HS-5 (cell line): ENCODE data around the gene BRD8.
"Not testable (repeated sequence)": the region's sequence is repeated elsewhere in the genome, so short reads cannot be mapped to it uniquely, and the experiment has no call there.

Experiments used
- DNase-seq: peaks from one replicate; pipeline ENCODE4 v3.0.0-alpha.2; 2012; ENCODE audit warnings: low read depth

Gene BRD8, protein sequence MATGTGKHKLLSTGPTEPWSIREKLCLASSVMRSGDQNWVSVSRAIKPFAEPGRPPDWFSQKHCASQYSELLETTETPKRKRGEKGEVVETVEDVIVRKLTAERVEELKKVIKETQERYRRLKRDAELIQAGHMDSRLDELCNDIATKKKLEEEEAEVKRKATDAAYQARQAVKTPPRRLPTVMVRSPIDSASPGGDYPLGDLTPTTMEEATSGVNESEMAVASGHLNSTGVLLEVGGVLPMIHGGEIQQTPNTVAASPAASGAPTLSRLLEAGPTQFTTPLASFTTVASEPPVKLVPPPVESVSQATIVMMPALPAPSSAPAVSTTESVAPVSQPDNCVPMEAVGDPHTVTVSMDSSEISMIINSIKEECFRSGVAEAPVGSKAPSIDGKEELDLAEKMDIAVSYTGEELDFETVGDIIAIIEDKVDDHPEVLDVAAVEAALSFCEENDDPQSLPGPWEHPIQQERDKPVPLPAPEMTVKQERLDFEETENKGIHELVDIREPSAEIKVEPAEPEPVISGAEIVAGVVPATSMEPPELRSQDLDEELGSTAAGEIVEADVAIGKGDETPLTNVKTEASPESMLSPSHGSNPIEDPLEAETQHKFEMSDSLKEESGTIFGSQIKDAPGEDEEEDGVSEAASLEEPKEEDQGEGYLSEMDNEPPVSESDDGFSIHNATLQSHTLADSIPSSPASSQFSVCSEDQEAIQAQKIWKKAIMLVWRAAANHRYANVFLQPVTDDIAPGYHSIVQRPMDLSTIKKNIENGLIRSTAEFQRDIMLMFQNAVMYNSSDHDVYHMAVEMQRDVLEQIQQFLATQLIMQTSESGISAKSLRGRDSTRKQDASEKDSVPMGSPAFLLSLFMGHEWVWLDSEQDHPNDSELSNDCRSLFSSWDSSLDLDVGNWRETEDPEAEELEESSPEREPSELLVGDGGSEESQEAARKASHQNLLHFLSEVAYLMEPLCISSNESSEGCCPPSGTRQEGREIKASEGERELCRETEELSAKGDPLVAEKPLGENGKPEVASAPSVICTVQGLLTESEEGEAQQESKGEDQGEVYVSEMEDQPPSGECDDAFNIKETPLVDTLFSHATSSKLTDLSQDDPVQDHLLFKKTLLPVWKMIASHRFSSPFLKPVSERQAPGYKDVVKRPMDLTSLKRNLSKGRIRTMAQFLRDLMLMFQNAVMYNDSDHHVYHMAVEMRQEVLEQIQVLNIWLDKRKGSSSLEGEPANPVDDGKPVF

DNA sequence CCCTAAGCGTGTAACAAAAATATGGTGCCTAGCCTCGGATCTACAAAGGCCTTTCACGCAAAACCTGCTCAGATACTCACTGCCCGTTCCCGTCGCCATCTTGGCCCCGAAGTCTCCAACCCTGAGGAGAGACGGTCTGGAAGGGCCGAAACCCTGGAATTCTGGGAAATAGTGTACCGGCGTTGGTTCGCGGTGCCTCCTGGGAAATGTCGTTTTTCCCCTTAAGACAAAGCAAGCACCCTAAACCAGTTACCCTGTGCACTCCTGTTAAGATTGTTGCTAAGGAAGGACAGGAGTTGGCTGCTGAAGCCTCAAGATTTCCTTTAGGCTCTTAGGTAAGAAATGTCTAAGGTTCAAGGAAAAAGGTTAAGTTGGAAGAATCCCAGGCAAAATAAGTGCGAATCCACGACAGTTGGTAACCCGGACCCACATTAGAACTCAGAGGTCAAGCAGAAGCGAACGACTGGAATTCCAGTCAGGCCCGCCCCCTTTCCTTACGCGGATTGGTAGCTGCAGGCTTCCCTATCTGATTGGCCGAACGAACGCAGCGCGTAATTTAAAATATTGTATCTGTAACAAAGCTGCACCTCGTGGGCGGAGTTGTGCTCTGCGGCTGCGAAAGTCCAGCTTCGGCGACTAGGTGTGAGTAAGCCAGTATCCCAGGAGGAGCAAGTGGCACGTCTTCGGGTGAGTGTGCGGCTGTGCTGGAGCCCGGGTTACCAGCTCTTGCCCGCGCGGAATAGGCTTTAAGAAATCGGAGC is at the start of gene BRD8, which contains the start of gene KIF20A:
Gene BRD8, minus strand, starts transcription at position 115 of the 761 bp plus-strand sequence. Its CDS starts 16 bp downstream, at position 99.
Gene KIF20A, plus strand, starts transcription at position 597 of the 761 bp plus-strand sequence. CDS start 569 bp downstream, outside the sequence.
- peak; percentile 96 for DNase-seq

GRCh38 chr5:138226910-138227309 is 48.5 kb upstream of the BRD8 start:
- no peak for DNase-seq

GRCh38 chr5:138224712-138225111 is 46.3 kb upstream of the BRD8 start:
- no peak for DNase-seq

- DNase-seq: no peak
These were observed 45.1 kb upstream of the BRD8 start for GRCh38 chr5:138223532-138223931.

DNA sequence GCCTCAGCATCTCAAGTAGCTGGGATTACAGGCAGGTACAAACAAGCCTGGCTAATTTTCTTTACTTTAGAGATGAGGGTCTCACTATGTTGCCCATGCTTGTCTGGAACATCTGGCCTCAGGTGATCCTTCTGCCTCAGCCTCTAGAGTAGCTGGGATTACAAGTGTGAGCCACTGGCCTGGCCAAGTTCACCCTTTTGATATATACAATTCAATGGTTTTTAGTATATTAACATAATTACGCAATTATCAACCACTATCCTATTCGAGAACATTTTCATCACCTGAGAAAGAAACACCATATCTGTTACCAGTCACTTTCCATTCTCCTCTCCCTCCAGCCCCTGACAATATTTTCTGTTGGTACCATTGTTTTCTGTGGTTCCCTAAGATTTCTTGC is 38.4 kb upstream of the BRD8 start:
- no peak for DNase-seq

- peak; percentile 97 for DNase-seq
These were observed 35.0 kb upstream of the BRD8 start, which contains the start of gene CDC23 for GRCh38 chr5:138213161-138214029. Gene CDC23, minus strand, starts transcription at chr5:138213323. Its CDS starts 11 bp downstream, at chr5:138213312.

- no peak for DNase-seq
These were observed 34.4 kb upstream of the BRD8 start for GRCh38 chr5:138212828-138213160.

DNA sequence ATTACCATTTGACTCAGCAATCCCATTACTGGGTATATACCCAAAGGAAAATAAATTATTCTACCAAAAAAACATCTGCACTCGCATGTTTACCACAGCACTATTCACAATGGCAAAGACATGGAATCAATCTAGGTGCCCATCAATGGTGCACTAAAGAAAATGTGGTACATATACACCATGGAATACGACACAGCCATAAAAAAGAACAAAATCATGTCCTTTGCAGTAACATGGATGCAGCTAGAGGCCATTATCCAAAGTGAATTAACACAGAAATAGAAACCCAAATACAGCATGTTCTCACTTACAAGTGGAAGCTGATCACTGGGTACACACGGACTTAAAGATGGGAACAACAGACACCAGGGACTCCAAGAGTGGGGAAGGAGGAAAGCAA is 32.6 kb upstream of the BRD8 start:
- no peak for DNase-seq

- not testable (repeated sequence) for DNase-seq
These were observed 15.4 kb upstream of the BRD8 start for GRCh38 chr5:138193859-138194258.

DNA sequence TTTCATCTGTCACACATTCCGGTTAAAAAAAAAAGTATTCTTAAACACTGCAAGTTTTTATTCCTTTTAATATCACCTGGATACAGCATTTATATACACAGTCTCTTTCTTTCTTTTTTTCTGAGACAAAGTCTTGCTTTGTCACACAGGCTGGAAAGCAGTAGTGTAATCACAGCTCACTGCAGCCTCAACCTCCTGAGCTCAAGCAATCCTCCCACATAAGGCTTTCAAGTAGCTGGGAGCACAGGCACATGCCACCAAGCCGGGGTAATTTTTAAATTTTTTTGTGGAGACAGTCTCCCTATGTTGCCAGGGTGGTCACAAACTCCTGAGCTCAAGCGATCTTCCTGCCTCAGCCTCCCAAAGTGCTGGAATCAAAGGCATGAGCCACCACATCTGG is 14.4 kb upstream of the BRD8 start:
- DNase-seq: no peak

GRCh38 chr5:138188626-138189025 is 10.2 kb upstream of the BRD8 start:
- no peak for DNase-seq

DNA sequence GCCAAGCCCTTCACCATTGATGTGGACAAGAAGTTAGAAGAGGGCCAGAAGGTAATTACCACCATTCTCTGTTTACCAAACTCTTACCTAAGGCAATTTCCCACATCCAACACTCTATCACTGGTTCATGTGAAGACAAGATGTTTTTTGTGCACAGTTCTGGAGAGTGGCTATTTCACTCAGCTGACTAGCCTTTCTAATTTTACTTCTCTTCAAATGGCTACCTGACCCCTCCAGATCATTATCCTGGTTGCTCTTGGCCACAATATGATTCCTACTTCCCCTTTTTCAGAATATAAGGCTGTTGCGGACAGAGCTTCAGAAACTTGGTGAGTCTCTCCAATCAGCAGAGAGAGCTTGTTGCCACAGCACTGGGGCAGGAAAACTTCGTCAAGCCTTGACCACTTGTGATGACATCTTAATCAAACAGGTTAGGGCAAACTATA is 7.6 kb upstream of the BRD8 start:
- no peak for DNase-seq

DNA sequence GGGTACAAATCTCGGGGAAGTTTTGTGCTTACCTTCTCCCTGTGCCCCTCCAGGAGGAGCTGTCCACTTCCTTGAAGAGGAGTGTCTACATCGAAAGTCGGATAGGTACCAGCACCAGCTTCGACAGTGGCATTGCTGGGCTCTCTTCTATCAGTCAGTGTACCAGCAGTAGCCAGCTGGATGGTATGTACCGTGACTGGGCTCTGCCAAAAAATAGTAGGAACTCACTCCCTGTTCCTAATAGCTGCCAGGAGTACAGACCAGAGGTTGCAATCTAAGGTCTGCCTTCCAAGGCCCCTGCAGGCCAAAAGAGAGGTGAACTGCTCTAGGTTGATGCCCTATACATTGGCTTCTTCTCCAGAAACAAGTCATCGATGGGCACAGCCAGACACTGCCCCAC is 4.4 kb upstream of the BRD8 start:
- no peak for DNase-seq

- DNase-seq: no peak
These were observed 2.4 kb upstream of the BRD8 start for GRCh38 chr5:138180841-138181240.

DNA sequence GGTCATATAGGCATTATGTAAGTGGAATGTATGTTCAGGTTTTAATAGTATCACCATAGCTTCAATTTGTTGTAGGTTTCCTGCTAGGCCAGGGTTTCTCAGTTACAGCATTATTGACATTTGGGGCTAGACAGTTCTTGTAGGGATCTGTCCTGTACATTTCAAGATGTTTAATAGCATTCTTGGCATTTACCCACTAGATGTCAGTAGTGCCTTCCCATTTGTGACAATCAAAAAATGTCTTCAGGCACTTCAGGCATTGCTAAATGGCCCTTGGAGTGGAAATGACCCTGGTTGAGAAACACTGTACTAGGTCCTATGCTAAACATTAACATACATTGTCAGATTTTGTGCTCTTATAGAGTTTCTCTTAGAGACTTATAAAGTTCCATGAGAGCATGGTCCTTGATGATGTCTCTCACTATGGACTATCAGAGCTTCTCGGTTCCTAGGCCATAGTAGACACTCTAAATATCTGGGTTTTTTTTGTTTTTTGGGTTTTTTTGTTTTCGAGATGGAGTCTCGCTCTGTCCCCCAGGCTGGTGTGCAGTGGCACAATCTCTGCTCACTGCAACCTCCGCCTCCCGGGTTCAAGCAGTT is 1.9 kb upstream of the BRD8 start:
- peak; percentile 62 for DNase-seq

- no peak for DNase-seq
These were observed 937 bp upstream of the BRD8 start for GRCh38 chr5:138179277-138179857.

- peak; percentile 3 for DNase-seq
These were observed 402 bp downstream of the BRD8 start for GRCh38 chr5:138177941-138178515.

DNA sequence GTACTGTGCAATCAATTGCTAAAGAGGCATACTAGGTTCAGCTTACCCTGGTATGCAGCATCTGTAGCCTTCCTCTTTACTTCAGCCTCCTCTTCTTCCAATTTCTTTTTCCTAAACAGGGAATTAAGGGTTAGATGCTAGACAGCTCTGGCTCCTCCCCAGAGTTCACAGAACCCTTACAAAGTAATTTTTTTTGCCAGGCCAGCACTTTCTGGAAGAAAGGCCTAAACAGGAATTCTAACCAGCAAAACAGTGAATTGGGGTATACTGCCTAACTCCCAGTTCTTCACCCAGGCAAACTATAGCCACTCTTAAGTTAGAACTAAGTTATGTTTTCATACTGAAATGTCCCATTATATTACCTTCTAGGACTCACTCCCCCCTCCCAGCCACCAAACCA is 8.1 kb downstream of the BRD8 start:
- no peak for DNase-seq

DNA sequence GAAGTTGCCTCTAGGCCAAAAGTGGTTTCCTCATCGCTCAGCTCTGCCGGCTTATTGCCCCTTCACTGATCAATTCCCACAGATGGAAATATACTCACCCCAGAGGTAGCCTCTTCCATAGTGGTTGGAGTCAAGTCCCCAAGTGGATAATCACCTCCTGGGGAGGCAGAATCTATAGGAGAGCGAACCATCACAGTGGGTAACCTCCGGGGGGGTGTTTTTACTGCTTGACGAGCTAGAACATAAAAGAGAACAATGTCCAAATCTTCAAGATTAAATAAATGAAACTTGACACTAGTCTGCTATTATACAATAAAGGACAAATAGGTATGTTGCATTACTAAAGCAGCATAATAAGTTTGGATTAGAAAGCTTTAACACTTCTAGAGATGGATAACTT is 9.3 kb downstream of the BRD8 start:
- no peak for DNase-seq
